HepG2 (cell line): ENCODE data around the gene PEMT.

Source experiments
- CEBPB ChIP-seq: IDR thresholded peaks from 2 replicates; pipeline ENCODE4 v1.6.1; 2011; ENCODE audit warnings: low read depth, low read length, improper control_type of control experiment, borderline replicate concordance
- EZH2 ChIP-seq: conservative IDR thresholded peaks from 2 replicates; pipeline ENCODE4 v1.6.1; 2012; ENCODE audit warnings: mild to moderate bottlenecking, low read depth, low read length, moderate library complexity
- POLR2A ChIP-seq, 2 experiments: IDR thresholded peaks; 2 replicates each; pipeline ENCODE4 v1.6.1; 2011; ENCODE audit warnings: low read depth in 2 of 2, low read length in 2 of 2, mild to moderate bottlenecking in 1 of 2, moderate library complexity in 1 of 2; ENCODE audit not compliant: insufficient read depth in 1 of 2
- TEAD3 ChIP-seq: optimal IDR thresholded peaks from 2 replicates; pipeline ENCODE3; 2016; ENCODE audit warnings: borderline replicate concordance
- ZFX ChIP-seq: sonication (generic); formaldehyde crosslinking; IDR thresholded peaks from 2 replicates; pipeline ENCODE4 v1.4.0; 2020; ENCODE audit warnings: mild to moderate bottlenecking, low read depth, missing genetic modification reagents, moderate library complexity
- ZSCAN21 ChIP-seq: sonication (generic); formaldehyde crosslinking; IDR thresholded peaks from 2 replicates; pipeline ENCODE4 v1.8.0; 2022; ENCODE audit warnings: mild to moderate bottlenecking, missing genetic modification reagents, moderate library complexity, borderline replicate concordance
- TF ChIP-seq, protein P1 (sequence below): sonication (generic); formaldehyde crosslinking; IDR thresholded peaks from 2 replicates; pipeline ENCODE4 v1.5.0; 2020; ENCODE audit warnings: mild to moderate bottlenecking, missing genetic modification reagents, moderate library complexity
- TF ChIP-seq, protein P2 (sequence below): IDR thresholded peaks from 2 replicates; pipeline ENCODE4 v1.6.1; 2012; ENCODE audit warnings: inconsistent platforms
- TF ChIP-seq, protein P3 (sequence below): sonication (generic); formaldehyde crosslinking; IDR thresholded peaks from 2 replicates; pipeline ENCODE4 v1.4.0; 2020; ENCODE audit warnings: mild to moderate bottlenecking, missing genetic modification reagents
- TF ChIP-seq, protein P4 (sequence below): sonication (generic); formaldehyde crosslinking; IDR thresholded peaks from 2 replicates; pipeline ENCODE4 v1.8.0; 2023; ENCODE audit warnings: mild to moderate bottlenecking, missing genetic modification reagents

DNA sequence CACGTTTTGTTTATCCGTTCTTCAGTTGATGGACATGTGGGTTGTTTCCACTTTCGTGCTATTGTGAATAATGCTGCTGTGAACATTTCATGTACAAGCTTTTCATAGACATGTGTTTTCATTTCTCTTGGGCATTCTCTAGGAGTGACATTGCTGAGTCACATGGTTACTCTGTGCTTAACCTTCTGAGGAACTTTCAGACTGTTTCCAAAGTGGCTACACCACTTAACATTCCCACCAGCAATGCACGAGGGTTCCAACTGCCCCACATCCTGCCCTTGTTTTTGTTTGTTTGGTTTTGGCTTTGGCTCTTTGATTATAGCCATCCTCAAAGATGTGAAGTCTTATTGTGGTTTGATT is 14.2 kb upstream of the PEMT start:
- TF ChIP-seq ZSCAN21 (CRISPR knock-in tag) = no peak
- TF ChIP-seq ZFX (CRISPR knock-in tag) = no peak
- no peak for TF ChIP-seq CEBPB
- TF ChIP-seq, protein P1, sequence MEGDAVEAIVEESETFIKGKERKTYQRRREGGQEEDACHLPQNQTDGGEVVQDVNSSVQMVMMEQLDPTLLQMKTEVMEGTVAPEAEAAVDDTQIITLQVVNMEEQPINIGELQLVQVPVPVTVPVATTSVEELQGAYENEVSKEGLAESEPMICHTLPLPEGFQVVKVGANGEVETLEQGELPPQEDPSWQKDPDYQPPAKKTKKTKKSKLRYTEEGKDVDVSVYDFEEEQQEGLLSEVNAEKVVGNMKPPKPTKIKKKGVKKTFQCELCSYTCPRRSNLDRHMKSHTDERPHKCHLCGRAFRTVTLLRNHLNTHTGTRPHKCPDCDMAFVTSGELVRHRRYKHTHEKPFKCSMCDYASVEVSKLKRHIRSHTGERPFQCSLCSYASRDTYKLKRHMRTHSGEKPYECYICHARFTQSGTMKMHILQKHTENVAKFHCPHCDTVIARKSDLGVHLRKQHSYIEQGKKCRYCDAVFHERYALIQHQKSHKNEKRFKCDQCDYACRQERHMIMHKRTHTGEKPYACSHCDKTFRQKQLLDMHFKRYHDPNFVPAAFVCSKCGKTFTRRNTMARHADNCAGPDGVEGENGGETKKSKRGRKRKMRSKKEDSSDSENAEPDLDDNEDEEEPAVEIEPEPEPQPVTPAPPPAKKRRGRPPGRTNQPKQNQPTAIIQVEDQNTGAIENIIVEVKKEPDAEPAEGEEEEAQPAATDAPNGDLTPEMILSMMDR = no peak
- TF ChIP-seq, protein P2, sequence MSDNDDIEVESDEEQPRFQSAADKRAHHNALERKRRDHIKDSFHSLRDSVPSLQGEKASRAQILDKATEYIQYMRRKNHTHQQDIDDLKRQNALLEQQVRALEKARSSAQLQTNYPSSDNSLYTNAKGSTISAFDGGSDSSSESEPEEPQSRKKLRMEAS = no peak
- TF ChIP-seq EZH2 = no peak
- TF ChIP-seq, protein P3, sequence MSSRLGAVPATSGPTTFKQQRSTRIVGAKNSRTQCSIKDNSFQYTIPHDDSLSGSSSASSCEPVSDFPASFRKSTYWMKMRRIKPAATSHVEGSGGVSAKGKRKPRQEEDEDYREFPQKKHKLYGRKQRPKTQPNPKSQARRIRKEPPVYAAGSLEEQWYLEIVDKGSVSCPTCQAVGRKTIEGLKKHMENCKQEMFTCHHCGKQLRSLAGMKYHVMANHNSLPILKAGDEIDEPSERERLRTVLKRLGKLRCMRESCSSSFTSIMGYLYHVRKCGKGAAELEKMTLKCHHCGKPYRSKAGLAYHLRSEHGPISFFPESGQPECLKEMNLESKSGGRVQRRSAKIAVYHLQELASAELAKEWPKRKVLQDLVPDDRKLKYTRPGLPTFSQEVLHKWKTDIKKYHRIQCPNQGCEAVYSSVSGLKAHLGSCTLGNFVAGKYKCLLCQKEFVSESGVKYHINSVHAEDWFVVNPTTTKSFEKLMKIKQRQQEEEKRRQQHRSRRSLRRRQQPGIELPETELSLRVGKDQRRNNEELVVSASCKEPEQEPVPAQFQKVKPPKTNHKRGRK = no peak
- TF ChIP-seq, protein P4, sequence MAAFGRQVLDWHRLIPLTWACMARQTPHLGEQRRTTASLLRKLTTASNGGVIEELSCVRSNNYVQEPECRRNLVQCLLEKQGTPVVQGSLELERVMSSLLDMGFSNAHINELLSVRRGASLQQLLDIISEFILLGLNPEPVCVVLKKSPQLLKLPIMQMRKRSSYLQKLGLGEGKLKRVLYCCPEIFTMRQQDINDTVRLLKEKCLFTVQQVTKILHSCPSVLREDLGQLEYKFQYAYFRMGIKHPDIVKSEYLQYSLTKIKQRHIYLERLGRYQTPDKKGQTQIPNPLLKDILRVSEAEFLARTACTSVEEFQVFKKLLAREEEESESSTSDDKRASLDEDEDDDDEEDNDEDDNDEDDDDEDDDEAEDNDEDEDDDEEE (CRISPR knock-in tag) = no peak
- no peak for TF ChIP-seq TEAD3 (CRISPR knock-in tag)
- no peak for TF ChIP-seq POLR2A (IDR thresholded peaks at IDR 0.05; ENCODE audit: insufficient read depth in 1 of 2, low read depth in 2 of 2, low read length in 2 of 2)
